K562 (cell line): ENCODE results near the gene GABRB3. TPM values are rescaled to one million over a fixed set of nuclear protein-coding genes. Genes with fewer than 3 reads are reported as not detected.

Source experiments
- FOXK1 ChIP-seq: sonication (generic); formaldehyde crosslinking; IDR thresholded peaks from 2 replicates; pipeline ENCODE4 v1.8.0; 2022; ENCODE audit warnings: missing genetic modification reagents, mild to moderate bottlenecking, borderline replicate concordance
- MAZ ChIP-seq, 2 experiments: fragments of 450-650 bp in 1 of 2; sonication (generic) in 1 of 2; formaldehyde crosslinking; IDR thresholded peaks in 1 of 2; conservative IDR thresholded peaks in 1 of 2; 2 replicates each; pipeline versions ENCODE4 v1.4.0 to v1.5.0; 2020; ENCODE audit warnings: mild to moderate bottlenecking in 1 of 2, missing genetic modification reagents in 1 of 2
- POLR2H ChIP-seq: IDR thresholded peaks from 2 replicates; pipeline ENCODE4 v1.6.1; 2016; ENCODE audit warnings: missing genetic modification characterization, low read depth, mild to moderate bottlenecking, control low read depth, missing compliant biosample characterization, moderate library complexity
- SRF ChIP-seq, 2 experiments: fragments of 250-450, 450-650 bp in 1 of 2; sonication (Bioruptor Pico) in 1 of 2; sonication (generic) in 1 of 2; formaldehyde crosslinking; IDR thresholded peaks; 2 replicates each; pipeline versions ENCODE4 v1.5.0 to v1.5.1; 2020 to 2022; ENCODE audit warnings: mild to moderate bottlenecking in 1 of 2, missing genetic modification reagents in 1 of 2
- TCFL5 ChIP-seq: fragments of 250-450 bp; sonication (Bioruptor Pico); conservative IDR thresholded peaks from 2 replicates; pipeline ENCODE4 v1.6.1; 2021; ENCODE audit warnings: mild to moderate bottlenecking, moderate library complexity, matching md5 sums
- ZNF583 ChIP-seq: fragments of 250-450 bp; sonication (Bioruptor Pico); IDR thresholded peaks from 2 replicates; pipeline ENCODE4 v1.4.0; 2020
- ZNF695 ChIP-seq: fragments of 450-650 bp; formaldehyde crosslinking; IDR thresholded peaks from 2 replicates; pipeline ENCODE4 v1.4.0; 2020; ENCODE audit warnings: mild to moderate bottlenecking, moderate library complexity
- polyA plus RNA-seq, 8 experiments: library from polyadenylated mRNA; depleted of rRNA in 4 of 8; stranded (reverse) in 5 of 8; unstranded in 3 of 8; fragments of >200 nt; fragmentation: Nextera tagmentation in 2 of 8; fragmentation: Illumina TruSeq in 1 of 8; extraction: Ambion mirVana in 2 of 8; extraction: Trizol in 1 of 8; gene quantifications; 2 replicates each; pipeline versions ENCODE4 v1.2.1 to v1.2.3, GENCODE V29; 2011 to 2014; ENCODE audit warnings: inconsistent platforms in 1 of 8, missing spikeins in 1 of 8
- total RNA-seq, 7 experiments: library from RNA; depleted of rRNA in 6 of 7; stranded (reverse); fragments of >200 nt in 6 of 7; fragmentation: Illumina TruSeq in 2 of 7; extraction: Trizol in 2 of 7; gene quantifications; 2 replicates each; pipeline versions ENCODE4 v1.2.1 to v1.2.3, GENCODE V29; 2011 to 2021; ENCODE audit warnings: low replicate concordance in 1 of 7
- TF ChIP-seq, protein P1 (sequence below): fragments of 200-800 bp; sonication (Bioruptor generic); IDR thresholded peaks from 2 replicates; pipeline ENCODE4 v1.6.1; 2017; ENCODE audit warnings: missing genetic modification characterization, missing compliant biosample characterization
- TF ChIP-seq, protein P2 (sequence below), 3 experiments: fragments of 200-800 bp in 1 of 3; fragments of 250-450 bp in 1 of 3; fragments of 450-650 bp in 1 of 3; sonication (Bioruptor Pico) in 1 of 3; sonication (Bioruptor generic) in 1 of 3; formaldehyde crosslinking in 1 of 3; IDR thresholded peaks; 2 replicates each; pipeline versions ENCODE4 v1.6.1 to v1.8.0; 2016 to 2022; ENCODE audit warnings: mild to moderate bottlenecking in 2 of 3, missing genetic modification characterization in 2 of 3, missing compliant biosample characterization in 1 of 3, moderate library complexity in 1 of 3
- TF ChIP-seq, protein P3 (sequence below): fragments of 250-450 bp; sonication (Bioruptor Pico); IDR thresholded peaks from 2 replicates; pipeline ENCODE4 v1.9.0; 2021; ENCODE audit warnings: mild to moderate bottlenecking, inconsistent platforms
- TF ChIP-seq, protein P4 (sequence below): sonication (generic); formaldehyde crosslinking; IDR thresholded peaks from 2 replicates; pipeline ENCODE4 v1.8.0; 2022; ENCODE audit warnings: missing genetic modification reagents, mild to moderate bottlenecking, moderate library complexity, borderline replicate concordance

GABRB3 gene
- total and polyA plus RNA-seq, 9 of the 15 experiments (the other 6 are each of a cell fraction or from before 2014, with no cell fraction given): 0.09 to 1.4 (median 0.49) TPM

DNA sequence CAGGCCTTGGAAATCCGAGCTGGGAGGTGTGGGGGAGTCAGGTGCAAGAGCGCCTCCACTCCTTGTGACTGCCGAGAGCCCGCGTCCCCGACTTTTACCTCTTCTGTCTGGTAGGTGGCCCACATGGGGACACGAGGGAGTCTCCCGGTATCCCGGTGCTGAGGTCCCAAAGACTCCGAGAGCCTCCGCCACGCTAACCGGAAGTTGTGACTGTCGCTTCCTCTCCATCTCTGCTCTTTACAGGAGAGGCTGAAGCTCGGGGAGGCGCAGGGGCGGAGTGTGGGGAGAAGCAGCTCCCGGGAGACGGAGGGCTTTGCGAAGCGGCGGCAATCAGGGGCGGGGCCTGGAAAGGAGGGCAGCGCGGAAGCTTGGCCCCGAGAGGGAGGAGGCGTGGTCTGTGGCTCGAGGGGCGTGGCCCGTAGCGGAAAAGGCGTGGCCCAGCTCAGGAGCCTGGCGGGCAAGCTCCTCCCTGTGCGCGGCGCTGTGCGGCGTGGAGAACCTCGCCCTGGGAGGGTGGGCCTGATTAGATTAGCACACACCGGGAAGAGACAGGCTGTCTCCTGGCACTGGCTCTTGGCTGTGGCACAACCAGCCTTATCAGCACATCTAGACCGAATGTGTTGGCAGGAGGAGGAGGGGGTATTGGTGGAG, 143.9 kb downstream of the GABRB3 start (continued):
- TF ChIP-seq, protein P1, sequence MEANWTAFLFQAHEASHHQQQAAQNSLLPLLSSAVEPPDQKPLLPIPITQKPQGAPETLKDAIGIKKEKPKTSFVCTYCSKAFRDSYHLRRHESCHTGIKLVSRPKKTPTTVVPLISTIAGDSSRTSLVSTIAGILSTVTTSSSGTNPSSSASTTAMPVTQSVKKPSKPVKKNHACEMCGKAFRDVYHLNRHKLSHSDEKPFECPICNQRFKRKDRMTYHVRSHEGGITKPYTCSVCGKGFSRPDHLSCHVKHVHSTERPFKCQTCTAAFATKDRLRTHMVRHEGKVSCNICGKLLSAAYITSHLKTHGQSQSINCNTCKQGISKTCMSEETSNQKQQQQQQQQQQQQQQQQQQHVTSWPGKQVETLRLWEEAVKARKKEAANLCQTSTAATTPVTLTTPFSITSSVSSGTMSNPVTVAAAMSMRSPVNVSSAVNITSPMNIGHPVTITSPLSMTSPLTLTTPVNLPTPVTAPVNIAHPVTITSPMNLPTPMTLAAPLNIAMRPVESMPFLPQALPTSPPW (CRISPR knock-in tag): peak; percentile 49
- TF ChIP-seq ZNF695 (CRISPR knock-in tag) (no peak), SRF (CRISPR knock-in tag; IDR thresholded peaks at IDR 0.05) (peak in 1 of 2 experiments; percentile 80; a peak in 1 of 4 replicates), FOXK1 (CRISPR knock-in tag) (no peak), POLR2H (0 out of 2 replicates have a peak, but pooled peaks have one; percentile 50), TCFL5 (CRISPR knock-in tag) (no peak), ZNF583 (CRISPR knock-in tag) (no peak), MAZ (CRISPR knock-in tag; conservative IDR thresholded peaks at IDR 0.05 in 1 of 2, IDR thresholded peaks at IDR 0.05 in 1 of 2) (peak in 1 of 2 experiments; percentile 55; a peak in 2 of 4 replicates)
- TF ChIP-seq, protein P2, sequence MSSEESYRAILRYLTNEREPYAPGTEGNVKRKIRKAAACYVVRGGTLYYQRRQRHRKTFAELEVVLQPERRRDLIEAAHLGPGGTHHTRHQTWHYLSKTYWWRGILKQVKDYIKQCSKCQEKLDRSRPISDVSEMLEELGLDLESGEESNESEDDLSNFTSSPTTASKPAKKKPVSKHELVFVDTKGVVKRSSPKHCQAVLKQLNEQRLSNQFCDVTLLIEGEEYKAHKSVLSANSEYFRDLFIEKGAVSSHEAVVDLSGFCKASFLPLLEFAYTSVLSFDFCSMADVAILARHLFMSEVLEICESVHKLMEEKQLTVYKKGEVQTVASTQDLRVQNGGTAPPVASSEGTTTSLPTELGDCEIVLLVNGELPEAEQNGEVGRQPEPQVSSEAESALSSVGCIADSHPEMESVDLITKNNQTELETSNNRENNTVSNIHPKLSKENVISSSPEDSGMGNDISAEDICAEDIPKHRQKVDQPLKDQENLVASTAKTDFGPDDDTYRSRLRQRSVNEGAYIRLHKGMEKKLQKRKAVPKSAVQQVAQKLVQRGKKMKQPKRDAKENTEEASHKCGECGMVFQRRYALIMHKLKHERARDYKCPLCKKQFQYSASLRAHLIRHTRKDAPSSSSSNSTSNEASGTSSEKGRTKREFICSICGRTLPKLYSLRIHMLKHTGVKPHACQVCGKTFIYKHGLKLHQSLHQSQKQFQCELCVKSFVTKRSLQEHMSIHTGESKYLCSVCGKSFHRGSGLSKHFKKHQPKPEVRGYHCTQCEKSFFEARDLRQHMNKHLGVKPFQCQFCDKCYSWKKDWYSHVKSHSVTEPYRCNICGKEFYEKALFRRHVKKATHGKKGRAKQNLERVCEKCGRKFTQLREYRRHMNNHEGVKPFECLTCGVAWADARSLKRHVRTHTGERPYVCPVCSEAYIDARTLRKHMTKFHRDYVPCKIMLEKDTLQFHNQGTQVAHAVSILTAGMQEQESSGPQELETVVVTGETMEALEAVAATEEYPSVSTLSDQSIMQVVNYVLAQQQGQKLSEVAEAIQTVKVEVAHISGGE (CRISPR knock-in tag; IDR thresholded peaks at IDR 0.05): peak in 1 of 3 experiments; percentile 74; a peak in 2 of 6 replicates
- TF ChIP-seq, protein P3, sequence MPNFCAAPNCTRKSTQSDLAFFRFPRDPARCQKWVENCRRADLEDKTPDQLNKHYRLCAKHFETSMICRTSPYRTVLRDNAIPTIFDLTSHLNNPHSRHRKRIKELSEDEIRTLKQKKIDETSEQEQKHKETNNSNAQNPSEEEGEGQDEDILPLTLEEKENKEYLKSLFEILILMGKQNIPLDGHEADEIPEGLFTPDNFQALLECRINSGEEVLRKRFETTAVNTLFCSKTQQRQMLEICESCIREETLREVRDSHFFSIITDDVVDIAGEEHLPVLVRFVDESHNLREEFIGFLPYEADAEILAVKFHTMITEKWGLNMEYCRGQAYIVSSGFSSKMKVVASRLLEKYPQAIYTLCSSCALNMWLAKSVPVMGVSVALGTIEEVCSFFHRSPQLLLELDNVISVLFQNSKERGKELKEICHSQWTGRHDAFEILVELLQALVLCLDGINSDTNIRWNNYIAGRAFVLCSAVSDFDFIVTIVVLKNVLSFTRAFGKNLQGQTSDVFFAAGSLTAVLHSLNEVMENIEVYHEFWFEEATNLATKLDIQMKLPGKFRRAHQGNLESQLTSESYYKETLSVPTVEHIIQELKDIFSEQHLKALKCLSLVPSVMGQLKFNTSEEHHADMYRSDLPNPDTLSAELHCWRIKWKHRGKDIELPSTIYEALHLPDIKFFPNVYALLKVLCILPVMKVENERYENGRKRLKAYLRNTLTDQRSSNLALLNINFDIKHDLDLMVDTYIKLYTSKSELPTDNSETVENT (CRISPR knock-in tag): no peak
- TF ChIP-seq, protein P4, sequence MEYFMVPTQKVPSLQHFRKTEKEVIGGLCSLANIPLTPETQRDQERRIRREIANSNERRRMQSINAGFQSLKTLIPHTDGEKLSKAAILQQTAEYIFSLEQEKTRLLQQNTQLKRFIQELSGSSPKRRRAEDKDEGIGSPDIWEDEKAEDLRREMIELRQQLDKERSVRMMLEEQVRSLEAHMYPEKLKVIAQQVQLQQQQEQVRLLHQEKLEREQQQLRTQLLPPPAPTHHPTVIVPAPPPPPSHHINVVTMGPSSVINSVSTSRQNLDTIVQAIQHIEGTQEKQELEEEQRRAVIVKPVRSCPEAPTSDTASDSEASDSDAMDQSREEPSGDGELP: 0 out of 2 replicates have a peak, but pooled peaks have one; percentile 14
